ENCODE measurements around the gene SRC. TPM values are rescaled to one million over a fixed set of nuclear protein-coding genes. Genes with fewer than 3 reads are reported as not detected.

The SRC gene
- total and polyA plus RNA-seq, 7 donors: 0.86 to 3.0 (median 1.3) TPM

DNA sequence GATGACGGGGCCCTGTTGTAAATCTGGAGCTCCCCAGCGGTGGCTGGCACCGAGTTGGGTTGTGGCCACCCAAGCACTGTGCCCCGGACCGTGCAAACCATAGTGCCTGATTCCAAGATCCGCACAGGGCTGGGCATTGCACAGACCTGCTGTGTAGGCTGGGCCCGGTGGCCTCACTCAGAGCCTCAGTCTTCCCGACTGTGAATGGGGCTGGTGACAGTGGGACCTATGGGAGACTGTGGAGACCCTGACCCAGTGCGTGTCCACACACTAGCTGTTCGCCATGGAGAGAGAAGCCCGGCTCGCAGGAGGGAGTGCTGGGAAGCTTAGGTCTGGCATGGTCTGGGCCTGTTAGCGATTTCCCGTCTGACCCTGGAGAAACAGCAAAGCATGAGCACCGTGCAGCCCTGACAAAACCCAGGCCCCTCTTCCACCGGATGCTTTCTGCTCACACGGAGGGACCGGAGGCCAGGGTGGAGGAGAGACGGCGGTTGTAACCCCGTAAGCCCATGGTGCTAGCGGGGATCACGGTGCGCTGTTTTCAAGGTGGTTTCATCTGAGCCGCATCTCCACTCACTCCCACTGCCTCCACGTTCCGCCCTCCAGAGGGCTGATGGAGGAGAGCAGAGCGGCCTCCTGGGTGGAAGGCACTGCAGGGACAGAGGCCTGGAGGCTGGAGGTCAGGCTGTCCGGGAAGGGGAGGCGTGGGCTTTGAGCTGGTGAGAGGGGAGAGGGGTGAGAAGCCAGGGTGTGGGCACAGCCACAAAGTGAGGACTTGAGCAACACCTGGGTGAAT lies 52.2 kb downstream of the SRC start:
- no peak for DNase-seq
- H3K36me3 ChIP-seq (ENCODE audit: insufficient read depth in 1 of 2, low read depth in 1 of 2): no peaks in the 10 kb centered on the region
- no peaks in the 10 kb centered on the region for H3K4me1 ChIP-seq
- no peak for ATAC-seq
- intact Hi-C loops (cut with DNase I): no loop called here
- H3K27me3 ChIP-seq (ENCODE audit: insufficient read depth in 3 of 3, low read length in 2 of 3): peaks cover 0 to 38% (median 4%) of the 10 kb centered on the region in 3 donors
- TF ChIP-seq, protein P1, sequence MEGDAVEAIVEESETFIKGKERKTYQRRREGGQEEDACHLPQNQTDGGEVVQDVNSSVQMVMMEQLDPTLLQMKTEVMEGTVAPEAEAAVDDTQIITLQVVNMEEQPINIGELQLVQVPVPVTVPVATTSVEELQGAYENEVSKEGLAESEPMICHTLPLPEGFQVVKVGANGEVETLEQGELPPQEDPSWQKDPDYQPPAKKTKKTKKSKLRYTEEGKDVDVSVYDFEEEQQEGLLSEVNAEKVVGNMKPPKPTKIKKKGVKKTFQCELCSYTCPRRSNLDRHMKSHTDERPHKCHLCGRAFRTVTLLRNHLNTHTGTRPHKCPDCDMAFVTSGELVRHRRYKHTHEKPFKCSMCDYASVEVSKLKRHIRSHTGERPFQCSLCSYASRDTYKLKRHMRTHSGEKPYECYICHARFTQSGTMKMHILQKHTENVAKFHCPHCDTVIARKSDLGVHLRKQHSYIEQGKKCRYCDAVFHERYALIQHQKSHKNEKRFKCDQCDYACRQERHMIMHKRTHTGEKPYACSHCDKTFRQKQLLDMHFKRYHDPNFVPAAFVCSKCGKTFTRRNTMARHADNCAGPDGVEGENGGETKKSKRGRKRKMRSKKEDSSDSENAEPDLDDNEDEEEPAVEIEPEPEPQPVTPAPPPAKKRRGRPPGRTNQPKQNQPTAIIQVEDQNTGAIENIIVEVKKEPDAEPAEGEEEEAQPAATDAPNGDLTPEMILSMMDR (IDR thresholded peaks at IDR 0.05): no peak
- WGBS, 3 donors: 81 to 84% (median 82%) methylated on average over 30 of the region's 30 CpGs
- no peaks in the 10 kb centered on the region for H3K9me3 ChIP-seq
- H3K4me3 ChIP-seq: no peak overlapping the region
- no peak overlapping the region for H3K27ac ChIP-seq

DNA sequence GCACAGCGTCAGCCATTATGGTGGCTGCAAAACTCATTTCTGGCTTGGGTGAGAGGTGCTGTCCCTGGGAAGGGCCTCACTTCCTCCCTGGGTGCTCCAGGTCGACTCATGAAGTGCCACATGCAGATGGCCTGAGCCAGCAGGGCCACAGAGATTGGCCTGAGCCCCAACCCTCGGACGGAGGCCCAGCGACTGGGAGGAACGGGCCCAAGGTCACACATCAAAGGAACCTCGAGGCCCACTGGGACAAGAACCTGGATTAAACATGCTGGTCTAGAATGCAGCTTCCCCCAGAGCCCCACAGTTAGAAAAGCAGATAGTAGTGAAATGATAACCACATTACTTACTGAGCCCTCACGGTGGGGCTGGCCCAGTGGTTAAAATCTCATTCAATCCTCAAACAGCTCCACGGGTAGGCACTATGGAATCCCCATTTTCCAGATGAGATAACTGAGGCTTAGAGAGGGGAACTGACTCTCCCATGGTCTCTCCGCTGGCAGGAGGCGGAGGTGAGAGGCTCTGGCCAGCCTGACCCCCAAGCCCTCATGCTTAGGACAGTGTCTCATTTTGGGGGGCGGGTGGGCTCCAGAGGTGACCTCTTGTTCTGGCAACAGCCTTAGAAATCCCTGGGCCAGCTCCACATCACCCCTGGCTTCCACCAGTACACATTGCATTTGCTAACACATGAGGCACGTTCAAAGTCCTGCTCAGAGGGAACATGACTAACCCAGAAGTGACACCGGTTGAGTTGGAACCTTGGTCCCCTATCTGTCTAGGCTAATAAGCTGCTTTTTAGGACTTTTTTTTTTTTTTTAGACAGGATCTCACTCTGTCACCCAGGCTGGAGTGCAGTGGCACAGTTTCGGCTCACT lies 53.0 kb downstream of the SRC start:
- TF ChIP-seq, protein P1 (IDR thresholded peaks at IDR 0.05): no peak
- H3K27ac ChIP-seq: no peak overlapping the region
- no peak for DNase-seq
- no peak overlapping the region for H3K4me3 ChIP-seq
- H3K36me3 ChIP-seq (ENCODE audit: insufficient read depth in 1 of 2, low read depth in 1 of 2): no peaks in the 10 kb centered on the region
- 74 to 78% (median 74%) methylated on average over 15 of the region's 15 CpGs for WGBS, 3 donors
- ATAC-seq: no peak
- intact Hi-C loops (cut with DNase I): no loop called here
- peaks cover 0 to 32% (median 3%) of the 10 kb centered on the region in 3 donors for H3K27me3 ChIP-seq (ENCODE audit: insufficient read depth in 3 of 3, low read length in 2 of 3)
- no peaks in the 10 kb centered on the region for H3K4me1 ChIP-seq
- H3K9me3 ChIP-seq: no peaks in the 10 kb centered on the region

DNA sequence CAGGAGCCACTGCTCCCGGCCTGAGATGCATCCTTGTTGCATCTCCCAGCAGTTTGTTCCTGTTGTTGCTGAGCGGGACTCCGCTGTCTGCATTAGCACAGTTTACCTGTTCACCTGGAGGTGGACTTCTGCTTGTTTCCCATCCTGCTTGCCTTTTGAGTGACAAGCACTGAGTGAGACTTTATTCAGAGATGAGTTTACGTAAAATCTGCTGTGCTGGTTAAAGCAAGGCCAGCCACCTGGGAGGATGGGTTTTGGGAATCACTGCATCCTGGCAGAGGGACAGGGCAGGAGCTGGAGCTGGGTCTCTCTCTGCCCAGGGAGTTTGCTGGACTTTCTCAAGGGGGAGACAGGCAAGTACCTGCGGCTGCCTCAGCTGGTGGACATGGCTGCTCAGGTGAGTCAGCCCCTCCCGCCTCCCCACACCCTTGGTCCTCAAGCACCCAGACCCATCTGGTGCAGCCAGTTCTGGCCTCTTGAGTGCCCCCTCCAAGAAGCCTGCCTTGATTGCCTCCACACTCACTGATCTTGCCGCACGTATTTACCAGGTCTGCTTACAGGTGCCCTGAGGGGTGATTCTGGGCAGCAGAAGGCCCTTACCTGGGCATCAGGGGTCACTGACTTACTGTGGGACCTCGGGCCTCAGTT lies 55.5 kb downstream of the SRC start:
- H3K36me3 ChIP-seq (ENCODE audit: insufficient read depth in 1 of 2, low read depth in 1 of 2): no peaks in the 10 kb centered on the region
- TF ChIP-seq, protein P1 (IDR thresholded peaks at IDR 0.05): no peak
- WGBS, 3 donors: 88 to 93% (median 91%) methylated on average over 9 of the region's 9 CpGs
- no peak overlapping the region for H3K4me3 ChIP-seq
- peaks cover 0 to 13% (median 0%) of the 10 kb centered on the region in 3 donors for H3K27me3 ChIP-seq (ENCODE audit: insufficient read depth in 3 of 3, low read length in 2 of 3)
- no peaks in the 10 kb centered on the region for H3K9me3 ChIP-seq
- no peaks in the 10 kb centered on the region for H3K4me1 ChIP-seq
- no peak overlapping the region for H3K27ac ChIP-seq
- intact Hi-C loops (cut with DNase I): loop anchor here in 1 of 2 donors (10.0 kb wide), 1 partner anchor 1953 kb away; no protein-coding TSS in a partner anchor
- no peak for DNase-seq
- no peak for ATAC-seq

DNA sequence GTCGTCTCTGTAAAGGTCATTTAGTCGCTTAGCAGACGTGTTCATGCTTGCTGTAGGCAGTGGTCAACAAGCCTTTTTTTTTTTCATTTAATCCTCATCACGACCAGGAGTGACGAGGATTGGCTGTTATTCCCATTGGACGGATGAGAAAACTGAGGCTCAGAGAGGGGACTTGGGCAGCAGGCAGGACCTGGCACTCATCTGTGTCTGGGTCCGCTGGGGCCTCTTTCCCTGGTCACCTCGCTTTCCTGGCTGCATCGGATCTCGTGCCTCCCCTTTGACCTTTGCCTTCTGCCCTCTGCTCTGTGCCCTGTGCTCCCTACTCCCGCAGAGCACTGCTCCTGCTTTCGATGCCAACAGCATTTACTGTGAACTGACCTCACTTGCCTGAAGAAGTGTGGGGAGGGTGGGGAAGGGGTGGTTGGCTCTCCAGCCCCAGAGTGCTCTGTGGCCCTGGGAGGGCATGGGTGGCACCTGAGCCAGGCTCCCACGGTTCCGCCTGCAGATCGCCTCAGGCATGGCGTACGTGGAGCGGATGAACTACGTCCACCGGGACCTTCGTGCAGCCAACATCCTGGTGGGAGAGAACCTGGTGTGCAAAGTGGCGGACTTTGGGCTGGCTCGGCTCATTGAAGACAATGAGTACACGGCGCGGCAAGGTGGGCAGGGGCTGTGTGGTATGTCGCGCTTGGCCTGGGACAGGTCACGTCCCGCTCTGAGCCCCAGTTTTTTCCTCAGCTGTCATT lies 56.2 kb downstream of the SRC start:
- TF ChIP-seq, protein P1 (IDR thresholded peaks at IDR 0.05): no peak
- ATAC-seq (no peak), DNase-seq (no peak)
- 82 to 88% (median 84%) methylated on average over 29 to 30 of the region's 30 CpGs for WGBS, 3 donors
- no peaks in the 10 kb centered on the region for H3K36me3 ChIP-seq (ENCODE audit: insufficient read depth in 1 of 2, low read depth in 1 of 2)
- H3K4me3 ChIP-seq: no peak overlapping the region
- no peaks in the 10 kb centered on the region for H3K4me1 ChIP-seq
- H3K27ac ChIP-seq: no peak overlapping the region
- no peaks in the 10 kb centered on the region for H3K9me3 ChIP-seq
- intact Hi-C loops (cut with DNase I): loop anchor here in 1 of 2 donors (10.0 kb wide), 1 partner anchor 1953 kb away; no protein-coding TSS in a partner anchor
- H3K27me3 ChIP-seq (ENCODE audit: insufficient read depth in 3 of 3, low read length in 2 of 3): peaks cover 0 to 10% (median 0%) of the 10 kb centered on the region in 3 donors

Data from psoas muscle (tissue), 8 donors.